OCI-LY1 (cell line): ENCODE measurements around the gene ENSA.
A peak's percentile ranks its signal among the peaks of the same experiment; 100 is the strongest.

Experiments used
- H2AFZ ChIP-seq: fragments of 200-600 bp; sonication (generic), shearing (Covaris generic); 2 replicates; pipeline ENCODE4 v1.6.0; 2014; ENCODE audit warnings: antibody characterized with exemption, mild to moderate bottlenecking, low read length
- H3F3A ChIP-seq: fragments of 200-600 bp; sonication (generic), shearing (Covaris generic); 2 replicates; pipeline ENCODE4 v1.6.0; 2014; ENCODE audit warnings: mild to moderate bottlenecking, antibody characterized with exemption, low read length, moderate library complexity; ENCODE audit not compliant: insufficient read depth
- H3K27ac ChIP-seq: fragments of 200-600 bp; sonication (generic); 2 replicates; pipeline ENCODE4 v1.5.1; 2014; ENCODE audit warnings: low read length, mixed run types, mild to moderate bottlenecking, low read depth; ENCODE audit not compliant: poor library complexity, severe bottlenecking
- H3K27me3 ChIP-seq: fragments of 200-600 bp; sonication (generic); 2 replicates; pipeline ENCODE4 v1.6.0; 2014; ENCODE audit warnings: antibody characterized with exemption, mild to moderate bottlenecking, low read length, moderate library complexity; ENCODE audit not compliant: insufficient read depth
- H3K36me3 ChIP-seq: fragments of 200-600 bp; sonication (generic); 2 replicates; pipeline ENCODE4 v1.6.1; 2014; ENCODE audit warnings: mild to moderate bottlenecking, antibody characterized with exemption, low read length, moderate library complexity, mixed read lengths; ENCODE audit not compliant: insufficient read depth
- H3K4me1 ChIP-seq: fragments of 200-600 bp; sonication (generic); 2 replicates; pipeline ENCODE4 v1.5.1; 2014; ENCODE audit warnings: mild to moderate bottlenecking, low read length, moderate library complexity; ENCODE audit not compliant: insufficient read depth, severe bottlenecking
- H3K4me2 ChIP-seq: fragments of 200-600 bp; sonication (generic), shearing (Covaris generic); 2 replicates; pipeline ENCODE4 v1.6.1; 2014; ENCODE audit warnings: low read length
- H3K4me3 ChIP-seq: fragments of 200-600 bp; sonication (generic); 2 replicates; pipeline ENCODE4 v1.5.1; 2014; ENCODE audit warnings: low read length, low read depth, mild to moderate bottlenecking, mixed read lengths; ENCODE audit not compliant: poor library complexity, severe bottlenecking
- H3K79me2 ChIP-seq: fragments of 200-600 bp; shearing (Covaris generic); 2 replicates; pipeline ENCODE4 v1.6.1; 2016; ENCODE audit warnings: mixed run types, low read length, mixed read lengths; ENCODE audit not compliant: insufficient read depth
- H3K9ac ChIP-seq: fragments of 200-600 bp; sonication (generic), shearing (Covaris generic); 2 replicates; pipeline ENCODE4 v1.6.1; 2014; ENCODE audit warnings: mild to moderate bottlenecking, low read length, mixed read lengths
- H3K9me2 ChIP-seq: fragments of 200-600 bp; sonication (generic), shearing (Covaris generic); 2 replicates; pipeline ENCODE4 v1.6.1; 2014; ENCODE audit warnings: low read depth, mild to moderate bottlenecking, low read length, mixed read lengths
- H3K9me3 ChIP-seq: fragments of 200-600 bp; shearing (Covaris generic); 2 replicates; pipeline ENCODE4 v1.6.1; 2014; ENCODE audit warnings: low read length, mixed read lengths
- H4K20me1 ChIP-seq: fragments of 200-600 bp; sonication (generic), shearing (Covaris generic); 2 replicates; pipeline ENCODE4 v1.6.0; 2016; ENCODE audit warnings: mild to moderate bottlenecking, low read length; ENCODE audit not compliant: insufficient read depth
- CTCF ChIP-seq: fragments of 200-600 bp; sonication (generic), shearing (Covaris generic); IDR thresholded peaks from 2 replicates; pipeline ENCODE4 v1.5.1; 2017; ENCODE audit warnings: mild to moderate bottlenecking, antibody characterized with exemption, low read length, moderate library complexity, mixed read lengths
- EZH2 ChIP-seq: fragments of 200-600 bp; sonication (generic), shearing (Covaris generic); IDR thresholded peaks from 2 replicates; pipeline ENCODE4 v1.8.0; 2017; ENCODE audit warnings: borderline replicate concordance, mixed run types, mild to moderate bottlenecking, antibody characterized with exemption, low read length, moderate library complexity, mixed read lengths

Gene ENSA

GRCh38 chr1:150619576-150620509 lies 9.6 kb downstream of the ENSA start:
- Histone ChIP-seq H3K36me3 (peaks cover 83% of the 10 kb centered on the region), H3K27me3 (no peaks in the 10 kb centered on the region), H3F3A (no peaks in the 10 kb centered on the region), H3K4me3 (no peak overlapping the region), H3K4me2 (no peak overlapping the region), H3K9ac (no peak overlapping the region), H2AFZ (no peak overlapping the region), H3K4me1 (peaks cover 21% of the 10 kb centered on the region), H3K9me3 (no peaks in the 10 kb centered on the region), H4K20me1 (no peaks in the 10 kb centered on the region), H3K27ac (no peak overlapping the region), H3K9me2 (no peaks in the 10 kb centered on the region), H3K79me2 (no peaks in the 10 kb centered on the region)
- TF ChIP-seq EZH2 (no peak), CTCF (peak; percentile 42)

GRCh38 chr1:150615346-150616201 lies 13.8 kb downstream of the ENSA start:
- H3K4me3 ChIP-seq, result no peak overlapping the region
- TF ChIP-seq EZH2, result no peak
- no peak for TF ChIP-seq CTCF
- H3K36me3 ChIP-seq, result peaks cover 54% of the 10 kb centered on the region
- no peaks in the 10 kb centered on the region for H3F3A ChIP-seq
- no peaks in the 10 kb centered on the region for H4K20me1 ChIP-seq
- no peak overlapping the region for H3K9ac ChIP-seq
- no peaks in the 10 kb centered on the region for H3K79me2 ChIP-seq
- H3K4me2 ChIP-seq, result no peak overlapping the region
- H3K9me2 ChIP-seq, result no peaks in the 10 kb centered on the region
- H3K4me1 ChIP-seq, result peaks cover 37% of the 10 kb centered on the region
- no peaks in the 10 kb centered on the region for H3K27me3 ChIP-seq
- H3K9me3 ChIP-seq, result no peaks in the 10 kb centered on the region
- H3K27ac ChIP-seq, result peak overlapping the region; percentile 12
- H2AFZ ChIP-seq, result no peak overlapping the region

- no peak for TF ChIP-seq CTCF
- TF ChIP-seq EZH2, result no peak
- peak overlapping the region; percentile 14; the same call in 1 of the 2 replicates for H3K9ac ChIP-seq
- H3K4me2 ChIP-seq, result peak overlapping the region; percentile 8; the same call in 1 of the 2 replicates
- no peaks in the 10 kb centered on the region for H3F3A ChIP-seq
- no peak overlapping the region for H3K4me3 ChIP-seq
- H3K79me2 ChIP-seq, result no peaks in the 10 kb centered on the region
- H3K27me3 ChIP-seq, result no peaks in the 10 kb centered on the region
- H2AFZ ChIP-seq, result no peak overlapping the region
- H3K27ac ChIP-seq, result peak overlapping the region; percentile 85
- H3K36me3 ChIP-seq, result peaks cover 31% of the 10 kb centered on the region
- no peaks in the 10 kb centered on the region for H3K9me3 ChIP-seq
- no peaks in the 10 kb centered on the region for H4K20me1 ChIP-seq
- no peaks in the 10 kb centered on the region for H3K9me2 ChIP-seq
- peaks cover 39% of the 10 kb centered on the region for H3K4me1 ChIP-seq
These were observed 16.1 kb downstream of the ENSA start for GRCh38 chr1:150613061-150613920.
